Thyroid gland (tissue), 4 donors: ENCODE data around the gene YTHDF1. TPM values are rescaled to one million over a fixed set of nuclear protein-coding genes. Genes with fewer than 3 reads are reported as not detected.

Source experiments
- DNase-seq, 2 donors: peaks; one replicate each; pipeline ENCODE4 v3.0.0-alpha.2; 2019
- H3K27ac ChIP-seq, 3 donors: fragments of 200-600 bp; sonication (generic); 1 replicate in 2 of 3; 2 replicates in 1 of 3; pipeline ENCODE4 v1.5.1; 2016 to 2019; ENCODE audit warnings: mild to moderate bottlenecking in 1 of 3, moderate library complexity in 1 of 3
- H3K27me3 ChIP-seq: fragments of 200-600 bp; sonication (generic); one replicate; pipeline ENCODE4 v1.5.1; 2019
- H3K36me3 ChIP-seq, 2 donors: fragments of 200-600 bp; sonication (generic); one replicate each; pipeline ENCODE4 v1.5.1; 2016 to 2019
- H3K4me1 ChIP-seq, 2 donors: fragments of 200-600 bp; sonication (generic); one replicate each; pipeline ENCODE4 v1.5.1; 2017 to 2019
- H3K4me3 ChIP-seq, 3 donors: fragments of 200-600 bp; sonication (generic); replicated peaks in 1 of 3; 1 replicate in 2 of 3; 2 replicates in 1 of 3; pipeline ENCODE4 v1.5.1; 2016; ENCODE audit warnings: mild to moderate bottlenecking in 1 of 3
- H3K9me3 ChIP-seq: fragments of 200-600 bp; sonication (generic); one replicate; pipeline ENCODE4 v1.5.1; 2017
- CTCF ChIP-seq, 6 experiments: fragments of 200-600 bp in 3 of 6; fragments of 450-650 bp in 3 of 6; sonication (generic) in 3 of 6; IDR thresholded peaks; one replicate each; pipeline ENCODE4 v1.5.1; 2016 to 2019; ENCODE audit warnings: antibody characterized with exemption in 6 of 6, mild to moderate bottlenecking in 2 of 6, inconsistent platforms in 1 of 6, moderate library complexity in 1 of 6
- POLR2A ChIP-seq, 2 donors: fragments of 450-650 bp; IDR thresholded peaks; one replicate each; pipeline ENCODE4 v1.6.1; 2017; ENCODE audit warnings: antibody characterized with exemption in 2 of 2, mild to moderate bottlenecking in 2 of 2, moderate library complexity in 1 of 2
- WGBS, 2 donors: methylation state at CpG; one replicate each; pipeline ENCODE4 v1.1.5; 2017; 5-methylcytosine and 5-hydroxymethylcytosine counted together
- intact Hi-C: fragments of 100-400 bp; cut with DNase I; formaldehyde crosslinking; loops from one replicate; pipeline ENCODE4 v1.15.1; 2023
- total RNA-seq, 4 donors: library from RNA; depleted of rRNA; stranded (reverse); fragments of >200 nt; gene quantifications; one replicate each; pipeline ENCODE4 v1.2.3, GENCODE V29; 2016

Gene YTHDF1
- total RNA-seq, 4 donors from 2014 or later = 41.3 to 54.2 (median 43.4) TPM

GRCh38 chr20:63232235-63233060, 16.5 kb upstream of the YTHDF1 start:
- no peak overlapping the region for H3K27ac ChIP-seq
- H3K27me3 ChIP-seq = no peaks in the 10 kb centered on the region
- DNase-seq = no peak
- intact Hi-C loops = no loop called here
- no peaks in the 10 kb centered on the region for H3K36me3 ChIP-seq
- H3K4me1 ChIP-seq = peaks cover 0 to 9% of the 10 kb centered on the region in 2 donors
- TF ChIP-seq POLR2A (IDR thresholded peaks at IDR 0.05) (no peak), CTCF (IDR thresholded peaks at IDR 0.05) (no peak)
- no peaks in the 10 kb centered on the region for H3K9me3 ChIP-seq
- no peak overlapping the region for H3K4me3 ChIP-seq
- 68 to 70% methylated on average over 11 to 17 of the region's 18 CpGs for WGBS, 2 donors

GRCh38 chr20:63230800-63231268, 14.9 kb upstream of the YTHDF1 start:
- Histone ChIP-seq H3K27me3 (no peaks in the 10 kb centered on the region), H3K4me1 (peaks cover 0 to 14% of the 10 kb centered on the region in 2 donors), H3K9me3 (no peaks in the 10 kb centered on the region), H3K4me3 (no peak overlapping the region), H3K36me3 (no peaks in the 10 kb centered on the region), H3K27ac (no peak overlapping the region)
- 15 to 20% methylated on average over 14 of the region's 17 CpGs for WGBS, 2 donors
- intact Hi-C loops = no loop called here
- TF ChIP-seq POLR2A (IDR thresholded peaks at IDR 0.05) (no peak), CTCF (IDR thresholded peaks at IDR 0.05) (peak in 5 of 6 experiments; percentile 16 to 70 (median 59))
- peak; percentile 76 to 77 for DNase-seq

- no peaks in the 10 kb centered on the region for H3K9me3 ChIP-seq
- peaks cover 17 to 25% of the 10 kb centered on the region in 2 donors for H3K4me1 ChIP-seq
- WGBS, 2 donors = 76 to 77% methylated on average over 13 of the region's 13 CpGs
- H3K36me3 ChIP-seq = no peaks in the 10 kb centered on the region
- no peak for DNase-seq
- intact Hi-C loops = no loop called here
- TF ChIP-seq POLR2A (IDR thresholded peaks at IDR 0.05) (no peak), CTCF (IDR thresholded peaks at IDR 0.05) (no peak)
- no peak overlapping the region for H3K27ac ChIP-seq
- H3K4me3 ChIP-seq = no peak overlapping the region
- H3K27me3 ChIP-seq = no peaks in the 10 kb centered on the region
These were observed 12.9 kb upstream of the YTHDF1 start for GRCh38 chr20:63228806-63229205.

- TF ChIP-seq POLR2A (IDR thresholded peaks at IDR 0.05) (no peak), CTCF (IDR thresholded peaks at IDR 0.05) (no peak)
- intact Hi-C loops = no loop called here
- Histone ChIP-seq H3K4me3 (no peak overlapping the region), H3K9me3 (no peaks in the 10 kb centered on the region), H3K36me3 (no peaks in the 10 kb centered on the region), H3K4me1 (peaks cover 22 to 32% of the 10 kb centered on the region in 2 donors), H3K27me3 (no peaks in the 10 kb centered on the region), H3K27ac (no peak overlapping the region)
- no peak for DNase-seq
- 89 to 93% methylated on average over 5 of the region's 5 CpGs for WGBS, 2 donors
These were observed 11.3 kb upstream of the YTHDF1 start for GRCh38 chr20:63227260-63227659.
